GM18951 (cell line): ENCODE results near the gene KRTAP4-2.
"Not testable (repeated sequence)": the region's sequence is repeated elsewhere in the genome, so short reads cannot be mapped to it uniquely, and the experiment has no call there.

Experiments
- POLR2A ChIP-seq: IDR thresholded peaks from 4 replicates; pipeline ENCODE4 v1.6.1; 2011; ENCODE audit warnings: mild to moderate bottlenecking; ENCODE audit not compliant: insufficient read length, insufficient read depth; ENCODE audit errors: extremely low read depth
- in situ Hi-C: fragments of 300-500 bp; cut with MboI; formaldehyde crosslinking; loops from one replicate; pipeline ENCODE4 v1.12.0; 2022; ENCODE audit warnings: low sequenced_read_pairs, mixed read lengths, inconsistent platforms; ENCODE audit not compliant: unreplicated experiment

Gene KRTAP4-2

DNA sequence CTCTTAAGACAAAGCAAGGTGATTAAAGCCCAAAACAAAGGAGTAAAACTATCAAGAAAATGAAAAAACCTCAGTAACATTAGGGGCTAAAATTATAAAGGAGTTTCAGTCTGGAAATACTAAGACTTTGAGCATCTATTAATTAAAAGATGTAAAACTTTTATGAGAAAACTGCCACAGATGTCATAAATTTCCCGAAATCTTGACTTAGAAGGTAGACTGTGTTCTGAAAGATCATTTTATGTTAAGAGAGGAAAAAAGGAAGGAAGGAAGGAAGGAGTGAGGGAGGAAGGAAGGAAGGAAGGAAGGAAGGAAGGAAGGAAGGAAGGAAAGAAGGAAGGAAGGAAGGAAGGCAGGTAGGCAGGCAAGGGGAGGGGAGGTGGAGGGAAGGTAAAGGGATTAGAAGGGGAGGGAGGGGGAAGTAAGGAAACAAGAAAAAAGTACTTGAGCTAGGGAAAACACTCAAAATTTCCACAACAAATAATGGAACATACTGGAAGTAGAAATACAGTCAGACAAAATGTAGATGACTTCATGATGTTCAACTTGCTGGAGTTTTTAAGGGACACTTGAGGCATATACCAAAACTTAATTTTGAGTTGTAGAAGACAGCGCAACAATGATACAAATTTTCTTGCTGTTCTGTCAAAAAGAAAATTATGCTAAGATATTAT lies 30.4 kb downstream of the KRTAP4-2 start:
- in situ Hi-C loops, result no loop called here

DNA sequence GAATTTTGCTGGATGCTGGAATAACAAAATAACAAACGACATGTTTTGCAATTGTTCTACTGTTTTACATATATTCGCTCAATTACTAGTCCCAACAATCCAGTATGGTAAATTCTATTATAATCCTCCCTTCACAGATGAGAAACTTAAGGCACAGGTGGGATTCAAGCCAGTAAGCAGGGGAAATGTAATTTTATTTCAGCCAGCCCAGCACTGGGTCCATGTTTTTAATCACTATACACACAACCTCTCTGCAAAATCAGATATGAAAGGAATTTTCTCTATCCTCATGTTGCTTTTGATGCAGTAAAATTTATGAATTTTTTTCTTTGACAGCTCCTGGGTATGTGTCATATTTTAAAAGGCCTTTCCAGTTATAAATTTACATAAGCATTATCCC lies 32.8 kb downstream of the KRTAP4-2 start:
- in situ Hi-C loops, result no loop called here

More for the DNA sequence above, 30.4 kb downstream of the KRTAP4-2 start:
- no peak for TF ChIP-seq POLR2A

DNA sequence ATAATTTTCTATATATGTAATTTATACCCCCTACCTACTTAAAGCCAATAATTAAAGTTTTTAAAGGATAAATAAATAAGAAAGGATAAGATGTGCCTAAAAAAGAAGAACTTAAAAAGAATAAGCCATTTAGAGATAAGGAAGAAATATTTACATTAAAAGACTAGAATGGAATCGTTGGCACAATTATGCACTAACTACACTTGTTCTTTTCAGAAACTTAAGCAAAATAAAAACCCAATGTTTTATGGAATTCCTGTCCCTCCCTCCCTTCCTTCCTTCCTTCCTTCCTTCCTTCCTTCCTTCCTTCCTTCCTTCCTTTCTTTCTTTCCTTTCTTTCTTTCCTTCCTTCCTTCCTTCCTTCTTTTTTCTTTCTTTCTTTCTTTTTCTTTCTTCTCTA lies 33.2 kb downstream of the KRTAP4-2 start:
- in situ Hi-C loops, result no loop called here
- TF ChIP-seq POLR2A, result no peak

More for the DNA sequence above, 32.8 kb downstream of the KRTAP4-2 start:
- no peak for TF ChIP-seq POLR2A

DNA sequence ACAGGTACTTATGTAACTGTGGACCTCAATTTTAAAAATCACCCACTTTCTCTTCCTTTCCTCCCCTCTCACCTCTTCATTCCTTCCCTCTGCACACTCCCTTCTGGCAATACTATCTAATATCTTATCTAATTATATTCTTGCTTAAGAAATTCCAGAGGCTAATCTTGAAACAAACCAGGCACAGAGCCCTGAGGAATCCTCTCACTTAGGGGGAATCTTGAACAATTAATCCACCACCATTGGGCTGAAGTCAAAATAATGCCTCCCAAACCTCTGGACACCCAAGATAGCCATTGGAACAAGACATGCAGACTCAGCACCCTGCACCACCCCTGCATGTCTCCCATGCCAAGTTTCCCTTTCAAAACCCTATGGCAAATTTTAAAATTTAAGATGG lies 36.7 kb downstream of the KRTAP4-2 start:
- no peak for TF ChIP-seq POLR2A
- in situ Hi-C loops, result no loop called here

DNA sequence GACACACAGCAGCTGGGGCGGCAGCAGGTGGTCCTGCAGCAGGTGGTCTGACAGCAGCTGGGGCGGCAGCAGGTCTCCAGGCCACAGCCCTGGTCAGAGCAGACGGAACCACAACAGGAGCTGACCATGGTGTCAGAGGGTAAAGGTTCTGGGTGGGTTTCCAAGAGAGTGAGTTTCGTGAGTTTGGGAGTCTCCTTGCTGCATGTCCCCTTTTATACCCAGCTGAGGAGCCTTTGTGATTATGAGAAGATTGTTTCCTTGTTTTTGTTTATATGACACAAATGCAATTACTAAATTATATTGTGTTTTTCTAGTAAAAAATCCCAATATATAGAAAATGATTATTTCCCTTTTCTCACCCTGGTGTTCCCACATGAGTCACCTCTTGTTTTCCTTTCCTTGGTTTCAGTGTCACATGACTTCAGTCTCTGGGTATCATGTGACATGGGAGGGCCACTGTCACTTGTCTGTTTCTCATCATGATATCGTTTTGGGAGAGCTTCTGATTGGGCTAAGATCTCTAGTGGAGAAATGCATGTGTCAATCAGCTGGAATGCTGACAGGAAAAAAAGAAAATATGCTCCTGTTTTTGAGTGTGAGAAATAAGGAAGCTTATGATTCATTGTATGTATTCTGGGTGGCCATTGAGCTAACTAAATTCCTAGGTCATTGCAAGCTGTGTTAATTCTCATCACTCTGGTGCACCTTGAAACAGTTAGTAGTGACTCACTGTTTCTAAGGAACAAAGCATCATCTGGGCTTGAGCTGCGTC lies 37.5 kb downstream of the KRTAP4-2 start, which contains the start of gene KRTAP4-6:
Gene KRTAP4-6, minus strand, starts transcription at position 185 of the 772 bp plus-strand sequence. Its CDS starts 57 bp downstream, at position 128.
- no peak for TF ChIP-seq POLR2A
- in situ Hi-C loops, result no loop called here

DNA sequence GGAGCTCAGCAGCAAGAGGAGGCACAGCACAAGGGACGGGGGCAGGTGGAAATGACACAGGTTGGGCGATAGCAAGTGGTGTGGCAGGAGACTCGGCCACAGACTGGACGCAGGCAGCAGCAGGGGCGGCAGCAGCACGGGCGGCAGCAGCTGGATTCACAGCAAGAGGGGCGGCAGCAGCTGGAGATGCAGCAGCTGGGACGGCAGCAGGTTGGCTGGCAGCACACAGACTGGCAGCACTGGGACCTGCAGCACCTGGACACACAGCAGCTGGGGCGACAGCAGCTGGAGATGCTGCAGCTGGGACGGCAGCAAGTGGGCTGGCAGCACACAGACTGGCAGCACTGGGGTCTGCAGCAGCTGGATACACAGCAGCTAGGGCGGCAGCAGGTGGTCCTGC lies 38.2 kb downstream of the KRTAP4-2 start:
- in situ Hi-C loops, result not testable (repeated sequence)

DNA sequence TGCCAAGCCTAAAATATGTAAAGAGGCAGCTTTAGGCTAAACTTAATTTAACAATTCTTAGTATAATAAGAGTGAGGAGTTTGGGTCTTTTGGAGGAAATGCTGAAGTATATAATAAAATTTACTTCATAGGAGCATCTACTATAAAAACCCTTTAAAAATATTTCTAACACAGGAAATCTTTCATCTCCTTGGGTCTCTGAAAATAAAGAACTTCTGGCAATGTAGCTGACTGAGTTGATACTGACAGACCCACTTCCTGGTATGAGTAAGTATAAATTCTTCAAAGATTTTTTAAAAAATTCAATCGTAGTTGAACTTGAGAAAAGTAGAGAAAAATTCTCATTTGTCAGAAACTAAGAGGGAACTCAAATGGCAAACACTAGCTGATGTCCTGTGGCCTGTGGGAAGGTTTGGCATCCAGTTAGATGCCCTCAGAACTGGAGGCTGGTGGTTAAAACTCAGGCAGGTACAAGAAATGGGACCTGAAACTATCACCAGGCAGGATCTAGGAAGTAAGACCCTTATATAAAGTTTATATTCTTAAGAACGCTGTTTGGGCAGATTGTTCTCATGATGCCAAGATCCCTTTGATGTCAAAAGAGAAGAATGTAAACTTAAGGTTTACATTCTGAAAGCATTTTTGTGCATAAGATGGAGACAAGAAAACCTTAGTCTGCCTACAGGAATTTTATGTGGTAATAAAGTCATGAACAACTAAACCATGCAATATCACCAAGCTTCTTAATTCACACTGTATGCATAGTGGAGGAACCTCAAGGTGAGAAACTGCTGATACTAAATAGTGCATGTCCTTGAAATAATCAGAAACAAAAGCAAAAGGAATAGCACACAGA lies 43.9 kb downstream of the KRTAP4-2 start:
- TF ChIP-seq POLR2A, result no peak
- in situ Hi-C loops, result no loop called here

DNA sequence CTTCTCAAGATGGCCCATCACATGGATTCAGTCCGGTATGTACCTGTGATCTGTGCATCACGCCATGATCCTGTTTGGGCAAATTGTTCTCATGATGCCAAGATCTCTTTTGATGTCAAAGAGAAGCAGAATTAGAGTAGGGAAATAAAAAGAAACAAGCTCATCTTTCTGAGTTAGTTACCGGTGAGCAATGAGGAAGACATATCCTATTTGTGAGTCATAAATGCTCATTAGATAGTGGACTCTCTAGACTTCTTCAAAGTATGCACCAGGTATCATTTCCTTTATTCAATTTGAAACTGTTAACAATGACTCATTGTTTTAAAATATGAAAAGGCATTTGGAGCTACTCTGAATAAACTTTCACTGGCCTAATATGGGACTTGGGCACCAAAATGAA lies 46.0 kb downstream of the KRTAP4-2 start:
- in situ Hi-C loops, result no loop called here
- TF ChIP-seq POLR2A, result no peak
